AG09309 (cell line): Measurements from ENCODE around the gene KAZALD1.

ENCODE experiments used
- DNase-seq: peaks from one replicate; pipeline ENCODE4 v3.0.0-alpha.2; 2010; ENCODE audit warnings: low read depth
- H3K4me3 ChIP-seq: 2 replicates; pipeline ENCODE4 v1.5.1; 2011; ENCODE audit warnings: mild to moderate bottlenecking, low read depth, low read length, moderate library complexity; ENCODE audit not compliant: control insufficient read depth
- TF ChIP-seq, protein P1 (sequence below): IDR thresholded peaks from 2 replicates; pipeline ENCODE4 v1.5.1; 2011; ENCODE audit warnings: mild to moderate bottlenecking, low read depth, low read length, inconsistent platforms; ENCODE audit not compliant: insufficient read depth, control insufficient read depth; ENCODE audit errors: missing control alignments

Gene KAZALD1

DNA sequence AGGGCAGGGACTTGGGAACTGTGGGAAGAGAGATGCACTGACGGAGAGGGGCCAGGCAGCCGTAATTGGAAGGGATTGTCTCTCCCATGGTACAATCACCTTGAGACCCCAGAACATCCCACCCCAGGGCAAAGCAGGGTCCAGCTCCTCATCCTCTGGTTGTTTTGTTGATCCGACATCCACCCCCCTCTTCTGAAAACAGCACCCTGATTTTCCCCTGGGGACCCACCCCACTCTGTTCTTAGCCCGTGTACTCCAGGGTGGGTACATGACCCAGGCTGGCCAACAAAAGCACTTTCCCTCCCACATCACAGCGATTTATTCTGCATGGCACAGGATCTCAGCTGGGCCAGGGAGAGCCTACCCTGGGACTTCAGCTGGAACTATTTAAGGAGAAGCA is 45.0 kb upstream of the KAZALD1 start:
- no peak overlapping the region for H3K4me3 ChIP-seq
- DNase-seq: no peak
- TF ChIP-seq, protein P1, sequence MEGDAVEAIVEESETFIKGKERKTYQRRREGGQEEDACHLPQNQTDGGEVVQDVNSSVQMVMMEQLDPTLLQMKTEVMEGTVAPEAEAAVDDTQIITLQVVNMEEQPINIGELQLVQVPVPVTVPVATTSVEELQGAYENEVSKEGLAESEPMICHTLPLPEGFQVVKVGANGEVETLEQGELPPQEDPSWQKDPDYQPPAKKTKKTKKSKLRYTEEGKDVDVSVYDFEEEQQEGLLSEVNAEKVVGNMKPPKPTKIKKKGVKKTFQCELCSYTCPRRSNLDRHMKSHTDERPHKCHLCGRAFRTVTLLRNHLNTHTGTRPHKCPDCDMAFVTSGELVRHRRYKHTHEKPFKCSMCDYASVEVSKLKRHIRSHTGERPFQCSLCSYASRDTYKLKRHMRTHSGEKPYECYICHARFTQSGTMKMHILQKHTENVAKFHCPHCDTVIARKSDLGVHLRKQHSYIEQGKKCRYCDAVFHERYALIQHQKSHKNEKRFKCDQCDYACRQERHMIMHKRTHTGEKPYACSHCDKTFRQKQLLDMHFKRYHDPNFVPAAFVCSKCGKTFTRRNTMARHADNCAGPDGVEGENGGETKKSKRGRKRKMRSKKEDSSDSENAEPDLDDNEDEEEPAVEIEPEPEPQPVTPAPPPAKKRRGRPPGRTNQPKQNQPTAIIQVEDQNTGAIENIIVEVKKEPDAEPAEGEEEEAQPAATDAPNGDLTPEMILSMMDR: no peak

DNA sequence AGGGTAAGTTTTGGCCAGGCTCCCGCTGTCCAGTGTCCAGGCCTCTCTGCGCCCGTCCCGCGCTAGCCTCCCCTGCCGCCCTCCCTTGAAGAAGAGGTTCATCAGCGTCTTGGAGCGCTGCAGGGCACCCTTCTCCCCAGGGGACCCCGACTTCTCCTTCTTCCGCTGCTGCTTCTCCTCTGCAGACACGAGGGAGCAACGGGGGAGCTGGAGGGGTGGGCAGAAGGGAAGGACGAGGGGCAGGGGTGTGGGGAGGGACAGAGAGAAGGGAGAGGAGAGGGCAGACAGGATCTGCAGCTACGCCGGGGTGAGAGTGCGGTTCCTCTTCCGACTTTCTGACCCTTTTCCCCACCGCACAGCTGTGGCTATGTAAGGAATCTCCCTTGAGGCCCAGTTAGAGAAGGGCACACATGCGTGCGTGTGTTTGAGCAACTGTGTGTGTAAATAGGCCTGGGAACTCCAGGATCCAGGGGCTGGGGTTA is 43.6 kb upstream of the KAZALD1 start:
- no peak for DNase-seq
- TF ChIP-seq, protein P1: no peak
- no peak overlapping the region for H3K4me3 ChIP-seq

DNA sequence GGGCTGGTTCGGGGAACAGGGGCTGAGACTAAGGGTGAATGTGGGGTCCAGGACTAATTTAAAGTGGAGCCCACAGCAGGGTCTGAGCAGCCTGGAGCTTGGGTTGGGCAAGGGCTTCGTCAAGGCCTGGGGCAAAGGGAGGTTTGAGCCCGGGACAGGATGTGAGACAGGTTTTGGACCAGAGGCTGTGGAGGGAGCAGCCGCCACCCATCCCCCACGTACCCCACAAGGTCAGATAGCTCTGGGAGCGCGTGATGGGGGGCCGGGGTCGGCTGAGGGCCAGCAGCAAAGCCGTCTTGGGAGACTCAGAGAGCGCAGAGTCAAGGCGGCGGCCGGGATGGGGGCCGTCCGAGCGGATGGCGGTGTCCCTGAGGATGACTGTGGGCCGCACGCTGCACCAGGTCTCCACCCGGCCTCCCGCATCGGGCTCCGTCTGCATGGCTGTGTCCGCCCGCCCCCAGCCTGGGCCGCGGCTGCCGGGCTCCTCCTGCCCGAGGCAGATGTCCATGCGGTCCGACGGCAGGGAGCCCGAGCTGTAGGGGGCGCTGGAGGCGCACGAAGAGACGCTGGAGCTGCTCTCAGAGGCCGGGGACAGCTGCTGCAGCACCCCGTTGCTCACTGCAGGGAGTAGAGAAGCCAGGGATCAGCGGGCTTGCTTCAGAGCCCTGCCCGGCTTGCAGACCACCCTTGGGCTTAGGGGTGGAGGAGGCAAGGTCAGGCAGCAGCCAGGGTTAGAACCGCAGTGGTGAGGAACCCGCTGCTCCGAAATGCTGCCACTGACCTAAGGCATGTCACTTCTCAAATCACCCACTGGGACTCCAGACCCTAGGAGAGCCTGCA is 43.0 kb upstream of the KAZALD1 start:
- DNase-seq: no peak
- TF ChIP-seq, protein P1: peak; percentile 87

DNA sequence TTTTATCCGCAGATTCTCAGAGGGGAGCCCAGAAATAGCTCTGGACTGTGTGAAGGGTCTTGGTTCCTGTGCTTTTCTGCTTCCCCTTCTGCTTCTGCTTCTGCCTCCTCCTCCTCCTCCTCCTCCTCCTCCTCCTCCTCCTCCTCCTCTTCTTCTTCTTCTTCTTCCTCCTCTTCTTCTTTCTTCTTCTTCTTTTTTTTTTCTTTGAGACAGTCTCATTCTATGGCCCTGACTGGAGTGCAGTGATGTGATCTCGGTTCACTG is 42.4 kb upstream of the KAZALD1 start:
- H3K4me3 ChIP-seq: no peak overlapping the region
- DNase-seq: no peak
- TF ChIP-seq, protein P1: no peak

More for the DNA sequence above, 43.0 kb upstream of the KAZALD1 start:
- H3K4me3 ChIP-seq: no peak overlapping the region

DNA sequence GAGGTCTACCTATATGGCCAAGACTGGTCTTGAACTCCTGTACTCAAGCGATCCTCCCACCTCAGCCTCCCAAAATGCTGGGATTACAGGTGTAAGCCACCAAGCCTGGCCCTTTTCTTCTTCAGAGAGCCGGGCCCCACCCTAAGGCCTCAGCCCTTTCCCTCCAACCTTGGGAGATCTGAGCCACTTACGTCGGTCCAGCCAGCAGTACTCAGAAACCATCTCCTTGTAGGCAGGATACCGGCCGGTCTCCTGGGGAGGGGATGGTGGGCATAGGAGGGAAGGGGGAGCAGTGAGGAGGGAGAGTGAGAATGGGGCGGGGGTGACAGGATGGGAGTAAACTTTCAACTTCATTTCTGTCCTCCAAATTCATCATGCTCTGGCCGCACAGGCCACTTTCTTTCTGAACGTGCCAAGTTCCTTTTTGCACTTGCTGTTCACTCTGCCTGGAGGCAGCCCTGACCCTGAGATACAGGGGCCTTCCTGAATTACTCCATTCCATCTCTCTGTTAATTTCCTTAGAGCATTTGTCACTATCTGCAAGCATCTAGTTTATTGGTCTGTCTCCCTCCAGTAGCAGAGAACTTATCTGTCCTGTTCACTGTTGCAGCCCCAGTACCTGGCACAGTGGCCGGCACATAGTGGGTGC is 41.2 kb upstream of the KAZALD1 start:
- H3K4me3 ChIP-seq: no peak overlapping the region
- TF ChIP-seq, protein P1: no peak
- no peak for DNase-seq

DNA sequence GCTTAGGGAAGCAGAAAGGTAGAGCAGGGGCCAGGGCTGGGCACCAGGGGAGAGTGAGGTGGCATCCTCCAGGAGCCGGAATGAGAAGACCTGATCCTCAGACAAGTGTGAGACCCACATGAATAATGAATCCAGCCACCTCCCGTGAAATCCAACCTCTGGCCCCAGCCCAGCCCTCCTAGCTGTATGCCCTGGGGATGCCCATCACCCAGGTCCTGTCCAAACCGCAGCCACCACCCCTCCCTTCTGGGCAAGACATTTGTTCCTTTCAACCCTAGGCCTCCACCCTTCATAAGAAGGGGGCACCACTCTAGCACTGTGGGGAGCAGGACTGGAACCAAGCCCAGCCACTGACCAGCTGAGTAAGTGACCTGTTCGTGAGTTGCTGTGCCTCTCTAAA is 40.5 kb upstream of the KAZALD1 start:
- no peak for DNase-seq
- TF ChIP-seq, protein P1: no peak
- no peak overlapping the region for H3K4me3 ChIP-seq
